GM21528 (cell line): ENCODE results near the gene BCAS3.
A peak's percentile ranks its signal among the peaks of the same experiment; 100 is the strongest.
"Not testable (repeated sequence)": the region's sequence is repeated elsewhere in the genome, so short reads cannot be mapped to it uniquely, and the experiment has no call there.

Experiments
- ATAC-seq: cut with Tn5 transposase; IDR thresholded peaks from one replicate; pipeline ENCODE4 v1.9.1; 2021; ENCODE audit warnings: mild to moderate bottlenecking, moderate library complexity; ENCODE audit not compliant: unreplicated experiment, low FRiP score

The BCAS3 gene

GRCh38 chr17:60677308-60678117 is at the start of gene BCAS3:
BCAS3 (plus strand) TSS chr17:60677851.
- ATAC-seq, result peak; percentile 98

GRCh38 chr17:60628252-60628889 is 49.3 kb upstream of the BCAS3 start:
- ATAC-seq, result no peak

DNA sequence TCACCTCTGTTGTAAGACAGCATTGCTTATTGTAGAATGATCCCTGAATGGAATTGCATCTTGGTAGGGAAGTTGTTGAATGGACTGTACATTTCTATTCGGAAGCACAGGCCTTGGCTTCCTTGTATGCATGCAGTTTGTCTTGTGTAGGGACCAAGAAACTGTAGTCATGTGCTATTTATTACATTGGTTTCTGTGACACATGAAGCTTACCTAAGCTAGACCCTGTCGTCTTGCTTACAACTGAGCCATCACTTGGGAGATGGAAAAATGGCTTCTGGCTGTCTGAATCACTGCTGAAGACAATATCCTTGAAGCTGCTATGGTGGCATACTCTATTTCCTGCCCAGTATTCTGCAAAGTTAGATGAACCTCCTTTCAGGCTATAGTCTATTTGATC is 48.5 kb upstream of the BCAS3 start:
- no peak for ATAC-seq

GRCh38 chr17:60630352-60630751 is 47.3 kb upstream of the BCAS3 start:
- no peak for ATAC-seq

- no peak for ATAC-seq
These were observed 46.5 kb upstream of the BCAS3 start for GRCh38 chr17:60631119-60631518.

GRCh38 chr17:60637683-60638082 is 40.0 kb upstream of the BCAS3 start:
- no peak for ATAC-seq

DNA sequence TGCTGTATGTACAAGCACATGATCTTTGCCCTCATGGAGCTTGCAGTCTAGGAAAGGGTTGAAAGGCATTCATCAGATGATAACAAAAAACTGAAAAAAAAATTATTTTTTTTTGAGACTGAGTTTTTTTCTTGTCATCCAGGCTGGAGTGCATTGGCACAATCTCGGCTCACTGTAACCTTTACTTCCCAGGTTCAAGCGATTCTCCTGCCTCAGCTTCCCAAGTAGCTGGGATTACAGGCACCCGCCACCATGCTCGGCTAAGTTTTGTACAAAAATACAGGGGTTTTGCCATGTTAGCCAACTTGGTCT is 38.7 kb upstream of the BCAS3 start:
- no peak for ATAC-seq

GRCh38 chr17:60640503-60640902 is 37.1 kb upstream of the BCAS3 start:
- ATAC-seq, result no peak

DNA sequence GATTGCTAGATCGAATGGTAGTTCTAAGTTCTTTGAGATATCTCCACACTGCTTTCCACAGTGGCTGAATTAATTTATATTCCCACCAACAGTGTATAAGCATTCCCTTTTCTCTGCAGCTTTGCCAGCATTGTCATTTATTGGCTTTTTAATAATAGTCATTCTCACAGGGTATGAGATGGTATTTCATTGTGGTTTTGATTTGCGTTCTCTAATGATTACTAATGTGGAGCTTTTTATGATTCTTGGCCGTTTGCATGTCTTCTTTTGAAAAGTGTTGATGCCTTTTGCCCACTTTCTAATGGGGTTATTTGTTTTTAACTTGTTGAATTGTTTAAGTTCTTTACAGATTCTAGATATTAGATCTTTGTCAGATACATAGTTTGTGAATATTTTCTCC is 36.5 kb upstream of the BCAS3 start:
- no peak for ATAC-seq

GRCh38 chr17:60641810-60642220 is 35.8 kb upstream of the BCAS3 start:
- no peak for ATAC-seq

- ATAC-seq, result no peak
These were observed 31.6 kb upstream of the BCAS3 start for GRCh38 chr17:60645918-60646523.

- no peak for ATAC-seq
These were observed 30.9 kb upstream of the BCAS3 start for GRCh38 chr17:60646701-60647100.

- ATAC-seq, result no peak
These were observed 29.9 kb upstream of the BCAS3 start for GRCh38 chr17:60647705-60648104.

- ATAC-seq, result peak; percentile 89
These were observed 25.0 kb upstream of the BCAS3 start for GRCh38 chr17:60652454-60653247.

GRCh38 chr17:60653569-60653968 is 24.1 kb upstream of the BCAS3 start:
- ATAC-seq, result no peak

GRCh38 chr17:60656499-60656898 is 21.2 kb upstream of the BCAS3 start:
- no peak for ATAC-seq

GRCh38 chr17:60659156-60659555 is 18.5 kb upstream of the BCAS3 start:
- no peak for ATAC-seq

DNA sequence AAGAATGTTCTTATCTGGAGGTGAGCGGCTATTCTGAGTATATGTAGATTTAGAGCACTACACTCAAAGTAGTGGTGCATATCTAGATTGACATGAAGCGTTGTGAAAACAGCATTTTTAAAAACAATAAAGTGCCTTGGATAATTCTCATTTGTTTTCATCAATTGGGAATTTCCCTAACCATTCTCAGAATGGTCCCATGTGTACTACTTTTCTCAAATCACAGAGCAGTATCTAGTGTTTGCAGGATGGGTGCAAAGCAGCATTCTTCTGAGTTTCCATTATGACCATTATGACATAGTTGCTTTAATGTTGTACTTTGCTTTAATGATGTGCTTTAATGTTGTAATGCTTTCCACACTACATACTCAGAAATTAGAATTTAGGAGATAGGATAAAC is 16.2 kb upstream of the BCAS3 start:
- ATAC-seq, result no peak

- no peak for ATAC-seq
These were observed 13.6 kb upstream of the BCAS3 start for GRCh38 chr17:60664022-60664421.

- ATAC-seq, result no peak
These were observed 12.0 kb upstream of the BCAS3 start for GRCh38 chr17:60665602-60666001.

GRCh38 chr17:60668741-60669140 is 8.9 kb upstream of the BCAS3 start:
- ATAC-seq, result not testable (repeated sequence)
